SK-N-MC (cell line): ENCODE data around the gene CMC4.

Experiments used
- EZH2 ChIP-seq: fragments of 200-600 bp; sonication (generic); IDR thresholded peaks from one replicate; pipeline ENCODE4 v1.6.1; 2017; ENCODE audit warnings: antibody characterized with exemption
- FOXP2 ChIP-seq: optimal IDR thresholded peaks from 2 replicates; pipeline ENCODE3; 2011; ENCODE audit warnings: mild to moderate bottlenecking, moderate library complexity; ENCODE audit not compliant: insufficient read depth; ENCODE audit errors: extremely low read length, control extremely low read depth
- POLR2AphosphoS5 ChIP-seq: IDR thresholded peaks from 2 replicates; pipeline ENCODE4 v1.6.1; 2012; ENCODE audit warnings: mild to moderate bottlenecking, low read depth, low read length, borderline replicate concordance

GRCh38 chrX:155046129-155046810 lies 24.7 kb downstream of the CMC4 start:
- TF ChIP-seq POLR2AphosphoS5 = no peak
- TF ChIP-seq EZH2 = no peak
- TF ChIP-seq FOXP2 = no peak
